Colonic mucosa (tissue), 4 donors: ENCODE measurements around the gene TSPAN5. TPM values are rescaled to one million over a fixed set of nuclear protein-coding genes. Genes with fewer than 3 reads are reported as not detected.

Source experiments
- DNase-seq: peaks from one replicate; pipeline ENCODE4 v3.0.0-alpha.2; 2020
- H3K27ac ChIP-seq: fragments of 200-600 bp; one replicate; pipeline ENCODE4 v1.8.0; 2021
- H3K27me3 ChIP-seq: fragments of 200-600 bp; one replicate; pipeline ENCODE4 v1.8.0; 2021
- H3K36me3 ChIP-seq: fragments of 200-600 bp; one replicate; pipeline ENCODE4 v1.8.0; 2021
- H3K4me1 ChIP-seq: fragments of 200-600 bp; one replicate; pipeline ENCODE4 v1.8.0; 2021; ENCODE audit warnings: mild to moderate bottlenecking
- H3K4me3 ChIP-seq: fragments of 200-600 bp; one replicate; pipeline ENCODE4 v1.8.0; 2021
- H3K9ac ChIP-seq, 2 donors: one replicate each; pipeline ENCODE4 v1.7.0; 2013; ENCODE audit warnings: control low read depth in 2 of 2, low read depth in 2 of 2, low read length in 2 of 2
- H3K9me3 ChIP-seq: fragments of 200-600 bp; one replicate; pipeline ENCODE4 v1.8.0; 2021
- CTCF ChIP-seq: fragments of 200-600 bp; IDR thresholded peaks from one replicate; pipeline ENCODE4 v1.8.0; 2022; ENCODE audit warnings: antibody characterized with exemption, mild to moderate bottlenecking
- intact Hi-C: fragments of 100-400 bp; cut with DNase I; formaldehyde crosslinking; loops from one replicate; pipeline ENCODE4 v1.14.1; 2022
- total RNA-seq, 2 donors: library from RNA; stranded (reverse); fragmentation: NEBNext Ultra II Directional in 1 of 2; extraction: Animal tissue kit (Norgen Biotek cat#: 25700) in 1 of 2; gene quantifications; one replicate each; pipeline ENCODE4 v1.2.1, GENCODE V29; 2021
- donor health status: healthy.
- donor health status: DM: no; HTN: no; CAD: no.
- donor health status: DM: no; HTN: no; CAD: no.

The TSPAN5 gene
- total RNA-seq, 2 donors from 2014 or later: 5.3 to 5.6 TPM

GRCh38 chr4:98617358-98618047 is 40.9 kb downstream of the TSPAN5 start:
- TF ChIP-seq CTCF: no peak
- no peak overlapping the region for H3K27ac ChIP-seq

GRCh38 chr4:98615991-98616390 is 42.4 kb downstream of the TSPAN5 start:
- H3K4me1 ChIP-seq: no peaks in the 10 kb centered on the region
- H3K36me3 ChIP-seq: no peaks in the 10 kb centered on the region
- H3K9me3 ChIP-seq: no peaks in the 10 kb centered on the region
- intact Hi-C loops: no loop called here
- H3K9ac ChIP-seq: no peak overlapping the region
- H3K27me3 ChIP-seq: no peaks in the 10 kb centered on the region
- no peak for TF ChIP-seq CTCF
- H3K27ac ChIP-seq: no peak overlapping the region
- DNase-seq: no peak
- H3K4me3 ChIP-seq: no peak overlapping the region

More at GRCh38 chr4:98617358-98618047, 40.9 kb downstream of the TSPAN5 start:
- DNase-seq: no peak
- Histone ChIP-seq H3K4me3 (no peak overlapping the region), H3K4me1 (no peaks in the 10 kb centered on the region), H3K9ac (no peak overlapping the region), H3K9me3 (no peaks in the 10 kb centered on the region), H3K27me3 (no peaks in the 10 kb centered on the region), H3K36me3 (no peaks in the 10 kb centered on the region)
- intact Hi-C loops: no loop called here

- H3K36me3 ChIP-seq: no peaks in the 10 kb centered on the region
- no peak overlapping the region for H3K4me3 ChIP-seq
- no peaks in the 10 kb centered on the region for H3K27me3 ChIP-seq
- intact Hi-C loops: no loop called here
- H3K4me1 ChIP-seq: no peaks in the 10 kb centered on the region
- TF ChIP-seq CTCF: no peak
- H3K9me3 ChIP-seq: no peaks in the 10 kb centered on the region
- no peak for DNase-seq
- H3K27ac ChIP-seq: no peak overlapping the region
- H3K9ac ChIP-seq: no peak overlapping the region
Measured at GRCh38 chr4:98614662-98615061, 43.7 kb downstream of the TSPAN5 start.

GRCh38 chr4:98614094-98614493 is 44.3 kb downstream of the TSPAN5 start:
- no peak for TF ChIP-seq CTCF
- H3K27ac ChIP-seq: no peak overlapping the region

GRCh38 chr4:98613453-98614075 is 44.8 kb downstream of the TSPAN5 start:
- Histone ChIP-seq H3K36me3 (no peaks in the 10 kb centered on the region), H3K9me3 (no peaks in the 10 kb centered on the region), H3K27me3 (no peaks in the 10 kb centered on the region), H3K4me3 (no peak overlapping the region), H3K27ac (no peak overlapping the region), H3K9ac (no peak overlapping the region), H3K4me1 (no peaks in the 10 kb centered on the region)
- no peak for TF ChIP-seq CTCF
- intact Hi-C loops: no loop called here
- no peak for DNase-seq

More at GRCh38 chr4:98614094-98614493, 44.3 kb downstream of the TSPAN5 start:
- H3K4me3 ChIP-seq: no peak overlapping the region
- no peaks in the 10 kb centered on the region for H3K36me3 ChIP-seq
- no peaks in the 10 kb centered on the region for H3K27me3 ChIP-seq
- H3K4me1 ChIP-seq: no peaks in the 10 kb centered on the region
- H3K9me3 ChIP-seq: no peaks in the 10 kb centered on the region
- DNase-seq: no peak
- H3K9ac ChIP-seq: no peak overlapping the region
- intact Hi-C loops: no loop called here
